ENCODE data around the gene VMO1.
A peak's percentile ranks its signal among the peaks of the same experiment; 100 is the strongest.

The VMO1 gene

GRCh38 chr17:4802228-4802627, 16.1 kb upstream of the VMO1 start, which contains the start of gene C17orf114:
Gene C17orf114 (minus strand): TSS chr17:4802328.
- Histone ChIP-seq H3K27ac (replicated peaks) (no peak within 1 kb of the TSS), H3K4me3 (replicated peaks; ENCODE audit: insufficient read depth, low read length) (no peak within 1 kb of the TSS), H3K27me3 (ENCODE audit: insufficient read depth, poor library complexity, severe bottlenecking) (peaks cover 6% of the 10 kb centered on the region)
- no peak for DNase-seq (ENCODE audit: low read depth in 1 of 2, low spot score in 1 of 2)
- TF ChIP-seq POLR2AphosphoS5 (IDR thresholded peaks at IDR 0.05; ENCODE audit: low read depth) (no peak), GABPA (IDR thresholded peaks at IDR 0.05; ENCODE audit: low read depth) (no peak), SPI1 (IDR thresholded peaks at IDR 0.05; ENCODE audit: borderline replicate concordance, low read depth) (no peak), REST (IDR thresholded peaks at IDR 0.05; ENCODE audit: insufficient replicate concordance, low read depth) (no peak)
- TF ChIP-seq, protein P1, sequence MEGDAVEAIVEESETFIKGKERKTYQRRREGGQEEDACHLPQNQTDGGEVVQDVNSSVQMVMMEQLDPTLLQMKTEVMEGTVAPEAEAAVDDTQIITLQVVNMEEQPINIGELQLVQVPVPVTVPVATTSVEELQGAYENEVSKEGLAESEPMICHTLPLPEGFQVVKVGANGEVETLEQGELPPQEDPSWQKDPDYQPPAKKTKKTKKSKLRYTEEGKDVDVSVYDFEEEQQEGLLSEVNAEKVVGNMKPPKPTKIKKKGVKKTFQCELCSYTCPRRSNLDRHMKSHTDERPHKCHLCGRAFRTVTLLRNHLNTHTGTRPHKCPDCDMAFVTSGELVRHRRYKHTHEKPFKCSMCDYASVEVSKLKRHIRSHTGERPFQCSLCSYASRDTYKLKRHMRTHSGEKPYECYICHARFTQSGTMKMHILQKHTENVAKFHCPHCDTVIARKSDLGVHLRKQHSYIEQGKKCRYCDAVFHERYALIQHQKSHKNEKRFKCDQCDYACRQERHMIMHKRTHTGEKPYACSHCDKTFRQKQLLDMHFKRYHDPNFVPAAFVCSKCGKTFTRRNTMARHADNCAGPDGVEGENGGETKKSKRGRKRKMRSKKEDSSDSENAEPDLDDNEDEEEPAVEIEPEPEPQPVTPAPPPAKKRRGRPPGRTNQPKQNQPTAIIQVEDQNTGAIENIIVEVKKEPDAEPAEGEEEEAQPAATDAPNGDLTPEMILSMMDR (IDR thresholded peaks at IDR 0.05; ENCODE audit: insufficient read depth, low read length) = no peak

DNA sequence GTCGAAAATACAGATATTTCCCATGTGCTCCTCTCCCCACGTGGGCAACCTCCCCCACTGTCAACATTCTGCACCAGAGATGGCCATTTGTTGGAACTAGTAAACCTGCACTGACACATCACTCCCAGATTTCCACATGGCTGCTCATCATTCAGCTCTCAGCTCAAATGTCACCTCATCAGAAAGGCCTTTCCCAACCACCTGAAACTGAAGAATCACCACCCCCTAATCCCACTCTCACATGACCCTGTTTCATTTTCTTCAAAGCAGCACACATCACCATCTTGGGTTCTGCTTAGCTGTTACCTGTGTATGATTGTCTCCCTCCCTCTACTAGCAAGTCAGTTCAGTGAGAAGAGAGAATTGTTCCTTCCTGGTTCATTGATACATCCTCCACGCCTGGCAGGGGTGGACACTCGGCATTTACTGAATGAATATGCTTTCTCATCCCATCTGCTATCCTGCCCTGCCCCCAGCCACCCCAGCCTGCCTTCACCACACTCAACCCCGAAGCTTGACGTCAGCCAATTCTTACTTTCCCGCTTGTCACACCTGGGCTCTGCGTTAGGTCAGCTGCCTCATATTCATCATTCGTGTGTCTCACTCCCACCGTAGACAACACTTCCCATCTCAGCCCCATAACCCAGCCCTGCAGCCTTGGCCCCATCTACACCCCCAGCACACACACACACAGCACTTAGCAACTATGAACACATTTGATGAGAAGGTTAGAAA, 14.5 kb upstream of the VMO1 start:
- Histone ChIP-seq H3K27me3 (ENCODE audit: insufficient read depth, poor library complexity, severe bottlenecking) (no peaks in the 10 kb centered on the region), H3K27ac (replicated peaks) (no peak overlapping the region), H3K4me3 (replicated peaks; ENCODE audit: insufficient read depth, low read length) (no peak overlapping the region)
- DNase-seq (ENCODE audit: low read depth in 1 of 2, low spot score in 1 of 2) = no peak
- TF ChIP-seq GABPA (IDR thresholded peaks at IDR 0.05; ENCODE audit: low read depth) (no peak), POLR2AphosphoS5 (IDR thresholded peaks at IDR 0.05; ENCODE audit: low read depth) (no peak), REST (IDR thresholded peaks at IDR 0.05; ENCODE audit: insufficient replicate concordance, low read depth) (no peak), SPI1 (IDR thresholded peaks at IDR 0.05; ENCODE audit: borderline replicate concordance, low read depth) (no peak)
- TF ChIP-seq, protein P1 (IDR thresholded peaks at IDR 0.05; ENCODE audit: insufficient read depth, low read length) = no peak

- peak overlapping the region; percentile 91 for H3K4me3 ChIP-seq (replicated peaks; ENCODE audit: insufficient read depth, low read length)
- peak overlapping the region; percentile 58 for H3K27ac ChIP-seq (replicated peaks)
- no peaks in the 10 kb centered on the region for H3K27me3 ChIP-seq (ENCODE audit: insufficient read depth, poor library complexity, severe bottlenecking)
- TF ChIP-seq POLR2AphosphoS5 (IDR thresholded peaks at IDR 0.05; ENCODE audit: low read depth) = no peak
- no peak for TF ChIP-seq GABPA (IDR thresholded peaks at IDR 0.05; ENCODE audit: low read depth)
- TF ChIP-seq SPI1 (IDR thresholded peaks at IDR 0.05; ENCODE audit: borderline replicate concordance, low read depth) = no peak
- TF ChIP-seq, protein P1 (IDR thresholded peaks at IDR 0.05; ENCODE audit: insufficient read depth, low read length) = no peak
- TF ChIP-seq REST (IDR thresholded peaks at IDR 0.05; ENCODE audit: insufficient replicate concordance, low read depth) = no peak
- peak in 1 of 2 experiments; percentile 4 for DNase-seq (ENCODE audit: low read depth in 1 of 2, low spot score in 1 of 2)
These were observed 10.4 kb upstream of the VMO1 start for GRCh38 chr17:4796552-4796920.

All from HL-60 (cell line).